ENCODE data around the gene HECTD3.

The HECTD3 gene

DNA sequence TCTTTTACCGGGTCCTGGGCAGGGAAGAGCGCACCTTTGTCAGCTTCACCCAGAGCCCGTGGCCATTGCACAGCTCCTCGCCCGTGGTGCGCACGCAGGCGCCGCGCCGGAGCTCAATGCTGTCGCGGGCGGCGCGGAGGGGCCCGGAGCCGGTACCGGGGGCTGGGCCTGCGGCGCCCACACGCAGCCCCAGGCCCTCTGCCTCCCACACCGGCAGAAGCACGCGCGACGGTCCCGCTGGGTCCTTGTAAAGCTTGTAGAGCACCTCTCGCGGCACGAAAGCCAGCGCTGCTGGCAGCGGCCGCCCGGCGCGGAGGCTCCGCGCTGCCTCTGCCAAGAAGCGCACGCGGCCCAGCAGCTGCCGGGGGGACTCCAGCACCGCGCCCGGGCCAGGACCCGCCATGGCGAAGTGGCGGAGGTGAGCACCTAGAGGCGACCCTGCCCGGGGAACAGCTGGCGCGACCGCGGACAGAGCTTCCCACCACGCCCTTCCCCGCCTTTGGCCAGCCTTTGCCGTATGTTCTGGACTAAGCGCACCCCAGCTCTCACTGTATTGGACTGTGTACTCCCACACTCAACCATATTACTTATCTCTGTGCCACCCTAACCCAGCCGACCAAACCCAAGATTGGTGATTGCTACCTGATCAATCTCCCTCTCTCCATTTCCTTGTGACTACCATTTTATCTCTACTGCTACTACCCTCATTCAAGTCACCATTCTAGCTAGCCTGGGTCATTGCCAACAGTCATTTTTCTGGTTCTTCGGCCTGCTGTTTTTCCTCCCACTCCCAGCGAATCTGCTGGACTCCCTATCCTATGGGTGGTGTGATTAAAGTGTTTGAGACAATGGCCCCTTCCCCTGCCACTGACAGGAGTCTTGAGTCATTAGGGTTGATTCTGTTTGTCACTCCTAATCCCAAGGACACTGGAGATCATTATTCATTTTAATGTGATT, at the start of gene HECTD3:
TSS of gene HECTD3 (minus strand) at position 470 of the 957 bp plus-strand sequence. CDS start at position 403, 67 bp downstream.
- Mint-ChIP-seq H3K27me3 (no peaks in the 10 kb centered on the region), H3K36me3 (ENCODE audit: low read depth) (peaks cover 76% of the 10 kb centered on the region), H3K9me3 (no peaks in the 10 kb centered on the region), H3K27ac (peak within 1 kb of the TSS; percentile 86), H3K4me1 (ENCODE audit: low read depth) (peaks cover 55% of the 10 kb centered on the region), H3K4me3 (peak within 1 kb of the TSS; percentile 88)
- intact Hi-C loops (cut with micrococcal nuclease): loop anchor here (5.0 kb wide), 3 partner anchors 234 to 481 kb away; partner anchors contain the start of genes RNU5D-1, RPS8 and TESK2

- intact Hi-C loops (cut with micrococcal nuclease): no loop called here
- Mint-ChIP-seq H3K4me1 (ENCODE audit: low read depth) (no peaks in the 10 kb centered on the region), H3K4me3 (no peak overlapping the region), H3K27me3 (no peaks in the 10 kb centered on the region), H3K9me3 (no peaks in the 10 kb centered on the region), H3K36me3 (ENCODE audit: low read depth) (no peaks in the 10 kb centered on the region), H3K27ac (no peak overlapping the region)
Measured at GRCh38 chr1:45059829-45060228, 48.7 kb upstream of the HECTD3 start.

DNA sequence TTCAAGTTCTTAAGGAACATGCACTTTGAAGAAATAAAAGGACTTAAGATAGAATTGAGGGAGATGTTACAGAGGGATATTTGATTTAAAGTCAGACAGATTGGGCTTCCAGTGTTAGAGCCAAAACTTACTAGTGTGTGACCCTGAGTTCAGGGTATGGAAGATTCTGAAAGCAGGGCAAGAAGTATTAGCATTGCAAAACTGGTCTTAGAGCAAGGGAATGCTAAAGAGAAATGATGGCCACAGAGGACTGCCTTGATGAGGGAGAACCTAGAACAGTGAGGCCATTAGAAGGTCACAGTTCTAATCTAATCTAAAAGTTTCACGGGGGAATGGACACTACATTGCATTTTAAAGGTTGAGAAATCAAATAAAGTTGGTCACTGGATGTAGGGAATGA, 46.4 kb upstream of the HECTD3 start:
- no peaks in the 10 kb centered on the region for H3K9me3 Mint-ChIP-seq
- peaks cover 7% of the 10 kb centered on the region for H3K4me1 Mint-ChIP-seq (ENCODE audit: low read depth)
- H3K27me3 Mint-ChIP-seq: no peaks in the 10 kb centered on the region
- intact Hi-C loops (cut with micrococcal nuclease): no loop called here
- no peak overlapping the region for H3K4me3 Mint-ChIP-seq
- no peaks in the 10 kb centered on the region for H3K36me3 Mint-ChIP-seq (ENCODE audit: low read depth)
- no peak overlapping the region for H3K27ac Mint-ChIP-seq

- no peak overlapping the region for H3K27ac Mint-ChIP-seq
- no peaks in the 10 kb centered on the region for H3K27me3 Mint-ChIP-seq
- no peaks in the 10 kb centered on the region for H3K9me3 Mint-ChIP-seq
- intact Hi-C loops (cut with micrococcal nuclease): no loop called here
- no peaks in the 10 kb centered on the region for H3K36me3 Mint-ChIP-seq (ENCODE audit: low read depth)
- H3K4me1 Mint-ChIP-seq (ENCODE audit: low read depth): peaks cover 7% of the 10 kb centered on the region
- H3K4me3 Mint-ChIP-seq: no peak overlapping the region
Measured at GRCh38 chr1:45051005-45051772, 40.1 kb upstream of the HECTD3 start.

- H3K4me3 Mint-ChIP-seq: no peak overlapping the region
- H3K27me3 Mint-ChIP-seq: no peaks in the 10 kb centered on the region
- H3K27ac Mint-ChIP-seq: no peak overlapping the region
- no peaks in the 10 kb centered on the region for H3K36me3 Mint-ChIP-seq (ENCODE audit: low read depth)
- H3K9me3 Mint-ChIP-seq: no peaks in the 10 kb centered on the region
- intact Hi-C loops (cut with micrococcal nuclease): no loop called here
- no peaks in the 10 kb centered on the region for H3K4me1 Mint-ChIP-seq (ENCODE audit: low read depth)
Measured at GRCh38 chr1:45047032-45047431, 35.9 kb upstream of the HECTD3 start.

GRCh38 chr1:45044916-45045315, 33.8 kb upstream of the HECTD3 start:
- intact Hi-C loops (cut with micrococcal nuclease): no loop called here
- no peak overlapping the region for H3K27ac Mint-ChIP-seq
- H3K9me3 Mint-ChIP-seq: no peaks in the 10 kb centered on the region
- no peak overlapping the region for H3K4me3 Mint-ChIP-seq
- no peaks in the 10 kb centered on the region for H3K4me1 Mint-ChIP-seq (ENCODE audit: low read depth)
- H3K36me3 Mint-ChIP-seq (ENCODE audit: low read depth): no peaks in the 10 kb centered on the region
- no peaks in the 10 kb centered on the region for H3K27me3 Mint-ChIP-seq

DNA sequence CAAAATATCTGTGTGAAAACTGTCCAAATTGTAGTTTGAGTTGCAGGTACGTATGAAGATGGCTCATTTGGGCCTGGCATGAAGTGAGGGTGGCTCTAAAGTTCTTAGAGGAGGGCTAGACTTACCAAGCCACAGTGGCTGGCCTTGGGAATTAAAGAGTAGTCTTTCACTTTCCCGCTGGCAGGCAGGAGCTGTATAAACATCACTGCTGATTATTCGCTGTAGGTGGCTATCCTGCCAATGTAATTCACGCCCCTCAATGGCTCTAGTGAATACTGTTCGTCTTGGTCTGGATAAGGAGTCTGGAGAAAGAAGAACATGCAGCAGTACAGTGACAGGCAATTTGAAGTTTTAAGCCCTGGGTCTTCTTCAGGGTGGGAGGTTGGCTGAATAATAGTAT, 32.0 kb upstream of the HECTD3 start:
- intact Hi-C loops (cut with micrococcal nuclease): no loop called here
- H3K36me3 Mint-ChIP-seq (ENCODE audit: low read depth): no peaks in the 10 kb centered on the region
- no peak overlapping the region for H3K27ac Mint-ChIP-seq
- no peaks in the 10 kb centered on the region for H3K9me3 Mint-ChIP-seq
- no peak overlapping the region for H3K4me3 Mint-ChIP-seq
- no peaks in the 10 kb centered on the region for H3K4me1 Mint-ChIP-seq (ENCODE audit: low read depth)
- no peaks in the 10 kb centered on the region for H3K27me3 Mint-ChIP-seq

GRCh38 chr1:45040297-45040696, 29.2 kb upstream of the HECTD3 start:
- intact Hi-C loops (cut with micrococcal nuclease): no loop called here
- Mint-ChIP-seq H3K27ac (no peak overlapping the region), H3K4me3 (no peak overlapping the region), H3K9me3 (no peaks in the 10 kb centered on the region), H3K36me3 (ENCODE audit: low read depth) (no peaks in the 10 kb centered on the region), H3K27me3 (no peaks in the 10 kb centered on the region), H3K4me1 (ENCODE audit: low read depth) (no peaks in the 10 kb centered on the region)

DNA sequence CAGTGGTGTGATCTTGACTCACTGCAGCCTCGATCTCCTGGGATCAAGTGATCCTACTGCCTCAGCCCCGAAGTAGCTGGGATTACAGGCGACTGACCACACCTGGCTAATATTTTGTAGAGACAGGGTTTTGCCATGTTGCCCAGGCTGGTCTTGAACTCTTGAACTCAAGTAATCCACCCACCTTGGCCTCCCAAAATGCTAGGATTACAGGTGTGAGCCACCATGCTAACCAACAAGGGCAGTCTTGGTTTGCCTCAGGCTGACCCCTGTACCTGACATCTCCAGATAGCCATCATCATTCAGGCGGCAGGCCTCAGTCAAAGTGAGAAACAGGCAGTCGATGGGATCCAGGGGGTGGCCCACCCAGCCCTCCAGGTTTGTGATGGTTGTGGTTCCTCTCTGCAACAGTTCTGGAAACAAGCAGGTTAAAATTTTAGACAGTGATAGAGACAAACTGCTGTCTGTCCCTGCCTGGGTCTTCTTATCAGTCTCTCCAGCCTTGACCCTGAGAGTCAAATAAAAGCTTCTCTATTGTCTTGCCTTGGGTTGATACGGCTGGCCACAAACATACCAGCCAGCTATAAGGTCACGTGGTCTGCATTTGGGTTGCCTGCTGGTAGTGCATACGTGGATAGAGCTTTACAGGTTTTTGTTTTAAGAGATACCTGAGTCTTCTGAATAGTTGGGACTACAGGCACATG, 27.7 kb upstream of the HECTD3 start:
- no peak overlapping the region for H3K4me3 Mint-ChIP-seq
- no peaks in the 10 kb centered on the region for H3K27me3 Mint-ChIP-seq
- H3K27ac Mint-ChIP-seq: no peak overlapping the region
- no peaks in the 10 kb centered on the region for H3K36me3 Mint-ChIP-seq (ENCODE audit: low read depth)
- no peaks in the 10 kb centered on the region for H3K4me1 Mint-ChIP-seq (ENCODE audit: low read depth)
- intact Hi-C loops (cut with micrococcal nuclease): no loop called here
- H3K9me3 Mint-ChIP-seq: no peaks in the 10 kb centered on the region

- no peaks in the 10 kb centered on the region for H3K27me3 Mint-ChIP-seq
- H3K4me3 Mint-ChIP-seq: no peak overlapping the region
- H3K9me3 Mint-ChIP-seq: no peaks in the 10 kb centered on the region
- H3K4me1 Mint-ChIP-seq (ENCODE audit: low read depth): no peaks in the 10 kb centered on the region
- H3K36me3 Mint-ChIP-seq (ENCODE audit: low read depth): no peaks in the 10 kb centered on the region
- intact Hi-C loops (cut with micrococcal nuclease): no loop called here
- no peak overlapping the region for H3K27ac Mint-ChIP-seq
Measured at GRCh38 chr1:45038240-45038639, 27.1 kb upstream of the HECTD3 start.

- Mint-ChIP-seq H3K27me3 (no peaks in the 10 kb centered on the region), H3K27ac (no peak overlapping the region), H3K4me3 (no peak overlapping the region), H3K9me3 (no peaks in the 10 kb centered on the region), H3K4me1 (ENCODE audit: low read depth) (no peaks in the 10 kb centered on the region), H3K36me3 (ENCODE audit: low read depth) (no peaks in the 10 kb centered on the region)
- intact Hi-C loops (cut with micrococcal nuclease): no loop called here
Measured at GRCh38 chr1:45037456-45037855, 26.3 kb upstream of the HECTD3 start.

DNA sequence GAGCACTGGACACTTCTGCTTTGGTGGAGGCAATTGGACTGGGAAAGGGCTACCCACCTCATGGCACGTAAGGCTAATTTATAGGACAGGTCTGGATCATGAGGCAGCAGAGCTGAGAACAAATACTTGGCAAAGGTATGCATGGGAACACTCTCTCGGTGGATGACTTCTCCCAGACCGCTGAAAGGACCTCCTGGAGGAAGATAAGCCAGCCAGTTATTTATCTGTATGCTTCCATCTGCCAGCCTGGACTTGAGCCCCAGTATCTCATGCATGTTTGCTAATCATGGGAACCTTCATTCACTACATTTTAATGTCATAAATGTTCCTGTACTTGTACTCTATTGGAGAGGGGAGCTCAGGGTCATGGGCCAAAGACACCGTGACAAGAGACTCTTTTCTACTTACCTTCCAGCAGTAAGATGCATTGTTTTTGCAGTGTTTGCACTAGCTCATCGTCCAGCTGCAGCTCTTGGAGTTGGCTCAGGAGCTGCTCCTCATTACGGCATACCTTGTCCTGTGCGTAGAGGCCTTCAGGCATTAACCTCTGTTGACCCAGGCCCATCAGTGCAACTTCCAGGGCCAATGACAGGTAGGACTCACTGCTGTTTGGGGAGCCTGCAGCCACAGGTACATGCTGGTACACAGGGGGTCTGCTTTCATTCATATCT, 24.6 kb upstream of the HECTD3 start:
- Mint-ChIP-seq H3K27ac (no peak overlapping the region), H3K27me3 (no peaks in the 10 kb centered on the region), H3K36me3 (ENCODE audit: low read depth) (no peaks in the 10 kb centered on the region), H3K4me1 (ENCODE audit: low read depth) (no peaks in the 10 kb centered on the region), H3K9me3 (no peaks in the 10 kb centered on the region), H3K4me3 (no peak overlapping the region)
- intact Hi-C loops (cut with micrococcal nuclease): no loop called here

GRCh38 chr1:45033356-45033755, 22.2 kb upstream of the HECTD3 start:
- Mint-ChIP-seq H3K4me3 (no peak overlapping the region), H3K9me3 (no peaks in the 10 kb centered on the region), H3K27ac (no peak overlapping the region), H3K4me1 (ENCODE audit: low read depth) (no peaks in the 10 kb centered on the region), H3K36me3 (ENCODE audit: low read depth) (no peaks in the 10 kb centered on the region), H3K27me3 (no peaks in the 10 kb centered on the region)
- intact Hi-C loops (cut with micrococcal nuclease): no loop called here
